Hepatocyte (in vitro differentiated cells): ENCODE measurements around the gene AVPR2.

Experiments used
- CTCF ChIP-seq: fragments of 200-600 bp; sonication (generic); IDR thresholded peaks from 2 replicates; pipeline ENCODE4 v1.5.1; 2016; ENCODE audit warnings: antibody characterized with exemption, mild to moderate bottlenecking; ENCODE audit not compliant: poor library complexity
- EZH2 ChIP-seq: fragments of 200-600 bp; sonication (generic); IDR thresholded peaks from 2 replicates; pipeline ENCODE4 v1.6.1; 2016; ENCODE audit warnings: antibody characterized with exemption, mild to moderate bottlenecking, borderline replicate concordance

GRCh38 chrX:153933748-153934147 is 29.3 kb downstream of the AVPR2 start:
- TF ChIP-seq CTCF (no peak), EZH2 (no peak)
